A549 (cell line): ENCODE data around the gene BST1. TPM values are rescaled to one million over a fixed set of nuclear protein-coding genes. Genes with fewer than 3 reads are reported as not detected.

Experiments
- ATAC-seq, 2 experiments: fragments of 200-7000 bp in 1 of 2; fragments of >200 bp in 1 of 2; cut with Nextera tagmentation in 1 of 2; cut with Tn5 transposase in 1 of 2; 3 replicates each; pipeline versions ENCODE4 v1.8.0 to v1.9.1; 2018 to 2020; ENCODE audit warnings: mild to moderate bottlenecking in 1 of 2, moderate library complexity in 1 of 2
- CTCF ChIA-PET: fragments of 300-600 bp; sonication (Branson Sonifier 250); formaldehyde crosslinking; extraction: SDS; loops from one replicate; lab custom pipeline; 2021; ENCODE audit warnings: antibody characterized with exemption, inconsistent platforms; lab: Yijun Ruan, JAX
- POLR2A ChIA-PET: fragments of 350-600 bp; formaldehyde crosslinking; extraction: SDS; loops from one replicate; lab custom pipeline; 2021; ENCODE audit warnings: antibody characterized with exemption, inconsistent platforms; lab: Yijun Ruan, JAX
- DNase-seq, 2 experiments: peaks; one replicate each; pipeline versions ENCODE4 v3.0.0 to v3.0.0-alpha.2; 2011 to 2016; ENCODE audit warnings: low read depth in 1 of 2, low spot score in 1 of 2
- FAIRE-seq: peaks from 2 replicates; lab custom pipeline; 2011; peaks lifted over from hg19 to GRCh38; lab: Jason Lieb, UNC
- H3K27ac ChIP-seq, 2 experiments: fragments of >200 bp; sonication (Bioruptor Twin); formaldehyde crosslinking; 3 replicates each; pipeline ENCODE4 v1.5.1; 2016 to 2017
- H3K4me1 ChIP-seq: fragments of >200 bp; sonication (Bioruptor Twin); formaldehyde crosslinking; 3 replicates; pipeline ENCODE4 v1.6.1; 2016
- H3K4me2 ChIP-seq: fragments of >200 bp; sonication (Bioruptor Twin); formaldehyde crosslinking; 3 replicates; pipeline ENCODE4 v1.6.1; 2016
- H3K4me3 ChIP-seq: fragments of >200 bp; sonication (Bioruptor Twin); formaldehyde crosslinking; 3 replicates; pipeline ENCODE4 v1.5.1; 2016
- H3K9me3 ChIP-seq: fragments of >200 bp; sonication (Bioruptor Twin); formaldehyde crosslinking; 3 replicates; pipeline ENCODE4 v1.6.1; 2016
- BHLHE40 ChIP-seq: IDR thresholded peaks from 2 replicates; pipeline ENCODE4 v1.6.1; 2012; ENCODE audit warnings: low read depth, low read length, inconsistent platforms
- CEBPB ChIP-seq, 2 experiments: fragments of >200 bp in 1 of 2; sonication (Bioruptor Twin) in 1 of 2; formaldehyde crosslinking in 1 of 2; IDR thresholded peaks; 2 replicates each; pipeline ENCODE4 v1.6.1; 2012 to 2016
- CHD2 ChIP-seq: fragments of 150-350 bp; IDR thresholded peaks from 2 replicates; pipeline ENCODE4 v1.6.1; 2014; ENCODE audit warnings: low read length; ENCODE audit not compliant: partially characterized antibody
- FOXS1 ChIP-seq: fragments of 250-450 bp; sonication (Bioruptor Pico); IDR thresholded peaks from 2 replicates; pipeline ENCODE4 v1.5.0; 2020; ENCODE audit warnings: mild to moderate bottlenecking, moderate library complexity
- GATA3 ChIP-seq: IDR thresholded peaks from 2 replicates; pipeline ENCODE4 v1.6.1; 2012; ENCODE audit warnings: borderline replicate concordance
- HEYL ChIP-seq: fragments of 250-450 bp; sonication (Bioruptor Pico); IDR thresholded peaks from 2 replicates; pipeline ENCODE4 v1.8.0; 2021; ENCODE audit warnings: mild to moderate bottlenecking, moderate library complexity
- HOXB5 ChIP-seq: fragments of 250-450 bp; sonication (Bioruptor Pico); IDR thresholded peaks from 2 replicates; pipeline ENCODE4 v1.5.0; 2020; ENCODE audit warnings: mild to moderate bottlenecking, moderate library complexity
- JUN ChIP-seq, 2 experiments: fragments of >200 bp; sonication (Bioruptor Twin); formaldehyde crosslinking; IDR thresholded peaks; 2 replicates in 1 of 2; 3 replicates in 1 of 2; pipeline ENCODE4 v1.6.1; 2016 to 2017
- KDM1A ChIP-seq: fragments of 200-600 bp; sonication (generic); IDR thresholded peaks from 2 replicates; pipeline ENCODE4 v1.6.1; 2016; ENCODE audit warnings: low read depth, mild to moderate bottlenecking
- KDM5A ChIP-seq: fragments of 200-600 bp; sonication (generic); IDR thresholded peaks from 2 replicates; pipeline ENCODE4 v1.6.1; 2016; ENCODE audit warnings: antibody characterized with exemption, mild to moderate bottlenecking
- MAFK ChIP-seq: fragments of 450-650 bp; IDR thresholded peaks from 2 replicates; pipeline ENCODE4 v1.6.1; 2014; ENCODE audit not compliant: partially characterized antibody
- POLR2AphosphoS2 ChIP-seq: conservative IDR thresholded peaks from 2 replicates; pipeline ENCODE4 v1.6.1; 2012; ENCODE audit warnings: low read length, improper control_type of control experiment, inconsistent platforms
- RAD21 ChIP-seq, 2 experiments: fragments of >200 bp in 1 of 2; sonication (Bioruptor Twin) in 1 of 2; formaldehyde crosslinking in 1 of 2; IDR thresholded peaks in 1 of 2; conservative IDR thresholded peaks in 1 of 2; 2 replicates in 1 of 2; 3 replicates in 1 of 2; pipeline ENCODE4 v1.6.1; 2012 to 2018; ENCODE audit warnings: inconsistent platforms in 1 of 2
- RFX5 ChIP-seq: fragments of 450-650 bp; IDR thresholded peaks from 2 replicates; pipeline ENCODE4 v1.7.1; 2014; ENCODE audit warnings: antibody characterized with exemption, mild to moderate bottlenecking, moderate library complexity
- RNF2 ChIP-seq: fragments of 200-600 bp; sonication (generic); IDR thresholded peaks from 2 replicates; pipeline ENCODE4 v1.6.1; 2016; ENCODE audit warnings: low read depth, mild to moderate bottlenecking, antibody characterized with exemption, moderate library complexity, borderline replicate concordance
- ZFP36 ChIP-seq: fragments of 450-650 bp; IDR thresholded peaks from 2 replicates; pipeline ENCODE4 v1.6.1; 2014; ENCODE audit warnings: borderline replicate concordance; ENCODE audit not compliant: partially characterized antibody
- ZNF302 ChIP-seq: fragments of 250-450 bp; sonication (Bioruptor Pico); IDR thresholded peaks from 2 replicates; pipeline ENCODE4 v1.9.0; 2021; ENCODE audit warnings: inconsistent platforms, mild to moderate bottlenecking, moderate library complexity
- WGBS: methylation state at CpG from one replicate; pipeline ENCODE4 v1.1.6; 2017; ENCODE audit errors: missing lambda C conversion rate; 5-methylcytosine and 5-hydroxymethylcytosine counted together
- polyA plus RNA-seq, 4 experiments: library from polyadenylated mRNA; depleted of rRNA in 3 of 4; stranded (reverse); fragments of >200 nt; fragmentation: RNase III in 1 of 4; extraction: RNeasy Plus Mini Kit Qiagen cat#74134 plus additional on column Dnase treatment in 1 of 4; gene quantifications; 2 replicates in 3 of 4; 3 replicates in 1 of 4; pipeline ENCODE4 v1.2.3, GENCODE V29; 2011 to 2017
- TF ChIP-seq, protein P1 (sequence below): IDR thresholded peaks from 2 replicates; pipeline ENCODE4 v1.6.1; 2012
- TF ChIP-seq, protein P2 (sequence below): fragments of >200 bp; sonication (Bioruptor Twin); formaldehyde crosslinking; IDR thresholded peaks from 3 replicates; pipeline ENCODE4 v1.5.1; 2016
- TF ChIP-seq, protein P3 (sequence below): fragments of 150-350 bp; IDR thresholded peaks from 2 replicates; pipeline ENCODE4 v1.6.1; 2014; ENCODE audit warnings: low read depth, mild to moderate bottlenecking, low read length
- TF ChIP-seq, protein P4 (sequence below): fragments of >200 bp; sonication (Bioruptor Twin); formaldehyde crosslinking; IDR thresholded peaks from 2 replicates; pipeline ENCODE4 v1.6.1; 2016

Gene BST1
- polyA plus RNA-seq, 2 of the 4 experiments (the other 2 are of a cell fraction), result 11.7 to 16.0 TPM

DNA sequence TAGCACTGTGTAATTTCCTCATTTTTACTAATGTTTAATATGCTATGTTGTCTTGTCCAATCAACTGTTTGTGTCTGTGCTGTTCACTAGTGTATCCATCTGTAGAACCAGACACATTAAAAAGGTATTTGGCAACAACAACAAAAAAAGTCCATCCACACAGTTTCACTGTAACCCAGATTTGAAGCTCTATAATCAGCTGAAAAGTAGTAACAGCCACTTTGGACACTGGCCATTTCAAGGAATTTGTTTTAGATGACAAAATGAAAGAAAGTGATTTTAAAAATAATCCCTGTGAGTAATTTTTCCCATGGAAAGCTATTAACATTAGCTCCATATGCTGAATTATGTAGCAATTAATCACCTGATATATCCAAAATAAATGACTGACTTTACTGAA lies 45.5 kb upstream of the BST1 start (continued):
- no peak for TF ChIP-seq HEYL

DNA sequence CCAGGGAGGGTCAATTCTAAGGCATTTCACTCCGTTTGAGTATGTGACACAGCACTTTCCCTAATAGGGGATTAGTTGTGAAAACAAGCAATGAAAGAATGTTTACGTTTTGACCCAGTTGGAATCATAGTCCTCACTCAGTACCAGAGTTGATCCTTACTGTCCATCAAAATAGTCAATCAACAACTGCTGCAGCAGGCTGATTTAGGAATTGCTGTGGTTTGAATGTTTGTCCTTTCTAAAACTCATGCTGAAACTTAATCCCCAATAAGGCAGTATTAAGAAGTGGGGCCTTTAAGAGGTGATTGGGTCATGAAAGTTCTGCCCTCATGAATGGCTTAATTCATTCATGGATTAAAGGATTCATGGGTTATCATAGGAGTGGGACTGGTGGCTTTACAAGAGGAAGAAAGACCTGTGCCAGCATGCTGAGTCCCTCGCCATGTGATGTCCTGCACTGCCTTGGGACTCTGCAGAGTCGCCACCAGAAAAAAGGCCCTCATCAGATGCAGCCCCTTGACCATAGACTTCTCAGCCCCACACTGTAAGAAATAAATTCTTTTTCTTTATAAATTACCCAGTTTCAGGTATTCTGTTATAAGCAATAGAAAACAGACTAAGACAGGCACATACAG lies 44.6 kb upstream of the BST1 start:
- ATAC-seq, result no peak
- Histone ChIP-seq H3K4me3 (no peak overlapping the region), H3K4me2 (no peak overlapping the region), H3K4me1 (peaks cover 18% of the 10 kb centered on the region; the same call in 2 of the 3 replicates), H3K9me3 (no peaks in the 10 kb centered on the region), H3K27ac (peak overlapping the region in 1 of 2 experiments; percentile 53; a peak in 2 of 6 replicates)
- FAIRE-seq, result no peak
- WGBS, result 81% methylated on average over 4 of the region's 4 CpGs
- no peak for DNase-seq
- ChIA-PET POLR2A (no interaction called here), CTCF (no interaction called here)
- TF ChIP-seq KDM1A, result no peak
- TF ChIP-seq BHLHE40, result no peak
- TF ChIP-seq KDM5A, result no peak
- TF ChIP-seq, all 56 proteins: peak for 0

DNA sequence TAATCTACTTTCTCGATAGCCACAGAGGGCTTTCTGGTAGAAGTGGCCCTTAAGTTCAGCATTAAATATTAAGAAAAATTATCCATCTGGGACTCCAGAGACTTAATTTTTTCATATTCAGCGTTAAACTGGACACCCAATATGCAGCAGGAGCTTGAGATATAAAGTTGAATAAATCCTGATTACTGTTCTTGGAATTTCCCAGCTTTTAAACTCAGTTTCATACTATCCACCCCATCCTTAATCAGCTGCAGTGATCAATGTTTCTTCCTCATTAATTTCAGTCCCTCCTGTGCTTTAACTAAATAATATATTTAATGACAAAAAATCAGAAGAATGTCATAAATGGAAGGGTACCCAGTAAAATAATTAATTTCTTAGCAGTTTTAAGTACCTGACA lies 44.1 kb upstream of the BST1 start:
- Histone ChIP-seq H3K27ac (no peak overlapping the region), H3K4me1 (peaks cover 18% of the 10 kb centered on the region; the same call in 2 of the 3 replicates), H3K9me3 (no peaks in the 10 kb centered on the region), H3K4me3 (no peak overlapping the region), H3K4me2 (no peak overlapping the region)
- 91% methylated on average over 2 of the region's 2 CpGs for WGBS
- no peak for DNase-seq
- ChIA-PET CTCF (no interaction called here), POLR2A (no interaction called here)
- FAIRE-seq, result no peak
- TF ChIP-seq ZNF302, result no peak
- ATAC-seq, result no peak

DNA sequence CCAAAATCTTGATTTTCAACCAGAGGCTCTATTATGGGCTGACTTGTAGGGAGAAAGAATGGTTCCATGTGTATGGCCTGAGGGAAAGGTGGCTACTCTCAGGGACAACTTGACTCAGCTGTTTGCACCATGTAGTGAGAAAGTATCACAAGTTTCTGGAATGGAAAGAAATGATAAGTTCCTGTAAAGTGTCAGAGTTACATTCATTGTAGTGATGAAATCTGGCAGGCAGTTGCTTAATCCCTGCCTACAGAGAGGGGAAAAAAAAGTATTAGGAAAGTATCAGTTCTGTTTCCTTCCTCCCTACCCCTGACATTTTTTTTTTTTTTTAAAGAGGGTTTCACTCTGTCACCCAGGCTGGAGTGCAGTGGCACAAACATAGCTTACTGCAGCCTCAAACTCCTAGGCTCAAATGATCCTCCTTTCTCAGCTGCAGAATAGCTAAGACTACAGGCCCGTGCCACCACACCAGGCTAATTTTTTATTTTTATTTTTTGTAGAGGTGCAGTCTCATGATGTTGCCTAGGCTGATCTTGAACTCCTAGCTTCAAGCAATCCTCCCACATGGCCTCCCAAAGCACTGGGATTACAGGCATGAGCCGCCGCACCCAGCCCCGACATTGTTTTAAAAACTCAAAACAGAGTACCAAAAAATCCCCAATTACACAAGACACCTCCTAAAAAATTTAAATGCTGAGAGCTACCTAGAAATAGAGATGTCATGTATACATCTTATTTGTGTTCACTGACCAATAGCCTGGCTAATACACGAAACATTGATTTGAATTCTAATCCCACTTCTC lies 42.9 kb upstream of the BST1 start:
- no peak for FAIRE-seq

DNA sequence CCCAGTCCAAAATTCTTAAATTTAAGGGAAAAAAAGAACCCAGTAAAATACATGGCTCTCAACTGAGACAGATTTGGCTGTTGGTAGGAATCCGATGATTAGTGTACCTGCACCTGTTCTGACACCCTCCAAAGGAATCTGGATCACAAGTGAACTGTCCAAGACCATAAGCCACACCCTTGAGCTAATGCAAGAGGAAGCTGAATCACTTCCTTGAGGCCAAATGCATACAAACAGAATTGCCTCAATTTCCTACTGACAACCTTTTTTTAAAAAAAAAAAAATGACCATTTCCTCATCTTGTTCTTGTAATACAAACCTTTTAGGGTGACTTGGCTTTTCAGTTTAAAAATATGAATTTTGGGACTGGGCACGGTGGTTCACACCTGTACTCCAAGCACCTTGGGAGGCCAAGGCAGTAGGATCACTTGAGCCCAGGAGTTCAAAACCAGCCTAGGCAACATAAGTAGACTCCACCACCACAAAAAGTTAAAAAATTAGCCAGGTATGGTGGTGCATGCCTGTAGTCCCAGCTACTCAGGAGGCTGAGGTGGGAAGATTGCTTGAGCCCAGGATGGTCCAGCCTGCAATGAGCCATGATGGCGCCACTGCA lies 37.0 kb upstream of the BST1 start:
- FAIRE-seq (no peak), ATAC-seq (peak; percentile 33 to 47; a peak in 1 of 6 replicates), DNase-seq (no peak)
- peaks cover 15% of the 10 kb centered on the region for H3K4me1 ChIP-seq
- WGBS, result 66% methylated on average over 3 of the region's 3 CpGs
- no peak overlapping the region for H3K4me3 ChIP-seq
- H3K4me2 ChIP-seq, result peak overlapping the region; percentile 49
- CTCF ChIA-PET, result no interaction called here
- peak overlapping the region; percentile 58 to 73; a peak in 5 of 6 replicates for H3K27ac ChIP-seq
- POLR2A ChIA-PET, result no interaction called here
- no peaks in the 10 kb centered on the region for H3K9me3 ChIP-seq
- no peak for TF ChIP-seq RAD21 (conservative IDR thresholded peaks at IDR 0.05 in 1 of 2, IDR thresholded peaks at IDR 0.05 in 1 of 2)
- TF ChIP-seq, protein P1, sequence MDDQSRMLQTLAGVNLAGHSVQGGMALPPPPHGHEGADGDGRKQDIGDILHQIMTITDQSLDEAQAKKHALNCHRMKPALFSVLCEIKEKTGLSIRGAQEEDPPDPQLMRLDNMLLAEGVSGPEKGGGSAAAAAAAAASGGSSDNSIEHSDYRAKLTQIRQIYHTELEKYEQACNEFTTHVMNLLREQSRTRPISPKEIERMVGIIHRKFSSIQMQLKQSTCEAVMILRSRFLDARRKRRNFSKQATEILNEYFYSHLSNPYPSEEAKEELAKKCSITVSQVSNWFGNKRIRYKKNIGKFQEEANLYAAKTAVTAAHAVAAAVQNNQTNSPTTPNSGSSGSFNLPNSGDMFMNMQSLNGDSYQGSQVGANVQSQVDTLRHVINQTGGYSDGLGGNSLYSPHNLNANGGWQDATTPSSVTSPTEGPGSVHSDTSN, result no peak
- TF ChIP-seq HOXB5 (CRISPR knock-in tag), result no peak
- TF ChIP-seq MAFK, result no peak
- TF ChIP-seq GATA3, result no peak
- no peak for TF ChIP-seq RFX5
- TF ChIP-seq, protein P2, sequence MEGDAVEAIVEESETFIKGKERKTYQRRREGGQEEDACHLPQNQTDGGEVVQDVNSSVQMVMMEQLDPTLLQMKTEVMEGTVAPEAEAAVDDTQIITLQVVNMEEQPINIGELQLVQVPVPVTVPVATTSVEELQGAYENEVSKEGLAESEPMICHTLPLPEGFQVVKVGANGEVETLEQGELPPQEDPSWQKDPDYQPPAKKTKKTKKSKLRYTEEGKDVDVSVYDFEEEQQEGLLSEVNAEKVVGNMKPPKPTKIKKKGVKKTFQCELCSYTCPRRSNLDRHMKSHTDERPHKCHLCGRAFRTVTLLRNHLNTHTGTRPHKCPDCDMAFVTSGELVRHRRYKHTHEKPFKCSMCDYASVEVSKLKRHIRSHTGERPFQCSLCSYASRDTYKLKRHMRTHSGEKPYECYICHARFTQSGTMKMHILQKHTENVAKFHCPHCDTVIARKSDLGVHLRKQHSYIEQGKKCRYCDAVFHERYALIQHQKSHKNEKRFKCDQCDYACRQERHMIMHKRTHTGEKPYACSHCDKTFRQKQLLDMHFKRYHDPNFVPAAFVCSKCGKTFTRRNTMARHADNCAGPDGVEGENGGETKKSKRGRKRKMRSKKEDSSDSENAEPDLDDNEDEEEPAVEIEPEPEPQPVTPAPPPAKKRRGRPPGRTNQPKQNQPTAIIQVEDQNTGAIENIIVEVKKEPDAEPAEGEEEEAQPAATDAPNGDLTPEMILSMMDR, result no peak
- TF ChIP-seq, protein P3, sequence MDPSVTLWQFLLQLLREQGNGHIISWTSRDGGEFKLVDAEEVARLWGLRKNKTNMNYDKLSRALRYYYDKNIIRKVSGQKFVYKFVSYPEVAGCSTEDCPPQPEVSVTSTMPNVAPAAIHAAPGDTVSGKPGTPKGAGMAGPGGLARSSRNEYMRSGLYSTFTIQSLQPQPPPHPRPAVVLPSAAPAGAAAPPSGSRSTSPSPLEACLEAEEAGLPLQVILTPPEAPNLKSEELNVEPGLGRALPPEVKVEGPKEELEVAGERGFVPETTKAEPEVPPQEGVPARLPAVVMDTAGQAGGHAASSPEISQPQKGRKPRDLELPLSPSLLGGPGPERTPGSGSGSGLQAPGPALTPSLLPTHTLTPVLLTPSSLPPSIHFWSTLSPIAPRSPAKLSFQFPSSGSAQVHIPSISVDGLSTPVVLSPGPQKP, result no peak
- TF ChIP-seq CHD2, result no peak
- TF ChIP-seq POLR2AphosphoS2, result no peak
- TF ChIP-seq FOXS1, result no peak
- TF ChIP-seq RNF2, result no peak

More for the DNA sequence above, 42.9 kb upstream of the BST1 start:
- Histone ChIP-seq H3K4me2 (peak overlapping the region; percentile 4; the same call in 2 of the 3 replicates), H3K9me3 (no peaks in the 10 kb centered on the region), H3K4me3 (no peak overlapping the region), H3K27ac (peak overlapping the region; percentile 43 to 68; a peak in 5 of 6 replicates), H3K4me1 (peaks cover 18% of the 10 kb centered on the region; the same call in 2 of the 3 replicates)
- 77% methylated on average over 5 of the region's 5 CpGs for WGBS
- no peak for DNase-seq
- ChIA-PET POLR2A (interaction anchor here (0.7 kb wide), 1 partner anchor 578 kb away, joined by 6 read pairs; no protein-coding TSS in a partner anchor), CTCF (interaction anchor here (0.6 to 1.1 kb wide), 2 partner anchors 9 to 11 kb away, joined by 3 read pairs; no protein-coding TSS in a partner anchor)
- TF ChIP-seq CEBPB (IDR thresholded peaks at IDR 0.05) (peak in 1 of 2 experiments; percentile 68; a peak in 1 of 4 replicates), JUN (IDR thresholded peaks at IDR 0.05) (no peak), ZFP36 (no peak)
- TF ChIP-seq, protein P4, sequence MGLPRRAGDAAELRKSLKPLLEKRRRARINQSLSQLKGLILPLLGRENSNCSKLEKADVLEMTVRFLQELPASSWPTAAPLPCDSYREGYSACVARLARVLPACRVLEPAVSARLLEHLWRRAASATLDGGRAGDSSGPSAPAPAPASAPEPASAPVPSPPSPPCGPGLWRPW, result 0 out of 2 replicates have a peak, but pooled peaks have one; percentile 13
- no peak for ATAC-seq
